ENCODE measurements around the gene GRIK1.

GRIK1 gene

GRCh38 chr21:29557931-29558725, 381.7 kb downstream of the GRIK1 start:
- H3K27ac ChIP-seq, result no peak overlapping the region
- no peaks in the 10 kb centered on the region for H3K36me3 ChIP-seq (ENCODE audit: insufficient read depth, low read length)
- TF ChIP-seq FOXP2 (optimal IDR thresholded peaks at IDR 0.05; ENCODE audit: control extremely low read depth, extremely low read length, insufficient read depth) (no peak), POLR2AphosphoS5 (IDR thresholded peaks at IDR 0.05; ENCODE audit: borderline replicate concordance, low read depth, low read length) (no peak), EZH2 (IDR thresholded peaks at IDR 0.05) (no peak)
- H3K9me3 ChIP-seq (ENCODE audit: low read depth, low read length), result no peaks in the 10 kb centered on the region
- no peak overlapping the region for H3K9ac ChIP-seq (ENCODE audit: insufficient read length)
- no peak for DNase-seq (ENCODE audit: low read depth, low spot score)
- no peak overlapping the region for H3K4me3 ChIP-seq

GRCh38 chr21:29557200-29557599, 382.6 kb downstream of the GRIK1 start:
- H3K9me3 ChIP-seq (ENCODE audit: low read depth, low read length), result no peaks in the 10 kb centered on the region
- H3K27ac ChIP-seq, result no peak overlapping the region
- no peak overlapping the region for H3K4me3 ChIP-seq
- no peaks in the 10 kb centered on the region for H3K36me3 ChIP-seq (ENCODE audit: insufficient read depth, low read length)
- no peak for TF ChIP-seq EZH2 (IDR thresholded peaks at IDR 0.05)
- no peak for TF ChIP-seq POLR2AphosphoS5 (IDR thresholded peaks at IDR 0.05; ENCODE audit: borderline replicate concordance, low read depth, low read length)
- TF ChIP-seq FOXP2 (optimal IDR thresholded peaks at IDR 0.05; ENCODE audit: control extremely low read depth, extremely low read length, insufficient read depth), result no peak
- DNase-seq (ENCODE audit: low read depth, low spot score), result no peak
- H3K9ac ChIP-seq (ENCODE audit: insufficient read length), result no peak overlapping the region

GRCh38 chr21:29555601-29556000, 384.2 kb downstream of the GRIK1 start:
- no peak for DNase-seq (ENCODE audit: low read depth, low spot score)
- TF ChIP-seq EZH2 (IDR thresholded peaks at IDR 0.05) (no peak), FOXP2 (optimal IDR thresholded peaks at IDR 0.05; ENCODE audit: control extremely low read depth, extremely low read length, insufficient read depth) (no peak), POLR2AphosphoS5 (IDR thresholded peaks at IDR 0.05; ENCODE audit: borderline replicate concordance, low read depth, low read length) (no peak)
- no peaks in the 10 kb centered on the region for H3K9me3 ChIP-seq (ENCODE audit: low read depth, low read length)
- no peaks in the 10 kb centered on the region for H3K36me3 ChIP-seq (ENCODE audit: insufficient read depth, low read length)
- no peak overlapping the region for H3K4me3 ChIP-seq
- H3K27ac ChIP-seq, result no peak overlapping the region
- H3K9ac ChIP-seq (ENCODE audit: insufficient read length), result no peak overlapping the region

GRCh38 chr21:29550205-29550604, 389.6 kb downstream of the GRIK1 start:
- H3K27ac ChIP-seq, result no peak overlapping the region
- no peak overlapping the region for H3K4me3 ChIP-seq
- TF ChIP-seq FOXP2 (optimal IDR thresholded peaks at IDR 0.05; ENCODE audit: control extremely low read depth, extremely low read length, insufficient read depth) (no peak), EZH2 (IDR thresholded peaks at IDR 0.05) (no peak), POLR2AphosphoS5 (IDR thresholded peaks at IDR 0.05; ENCODE audit: borderline replicate concordance, low read depth, low read length) (no peak)
- H3K9ac ChIP-seq (ENCODE audit: insufficient read length), result no peak overlapping the region
- no peaks in the 10 kb centered on the region for H3K9me3 ChIP-seq (ENCODE audit: low read depth, low read length)
- no peak for DNase-seq (ENCODE audit: low read depth, low spot score)
- no peaks in the 10 kb centered on the region for H3K36me3 ChIP-seq (ENCODE audit: insufficient read depth, low read length)

- Histone ChIP-seq H3K36me3 (ENCODE audit: insufficient read depth, low read length) (no peaks in the 10 kb centered on the region), H3K9ac (ENCODE audit: insufficient read length) (no peak overlapping the region), H3K9me3 (ENCODE audit: low read depth, low read length) (no peaks in the 10 kb centered on the region), H3K27ac (no peak overlapping the region), H3K4me3 (no peak overlapping the region)
- no peak for DNase-seq (ENCODE audit: low read depth, low spot score)
- TF ChIP-seq FOXP2 (optimal IDR thresholded peaks at IDR 0.05; ENCODE audit: control extremely low read depth, extremely low read length, insufficient read depth) (no peak), EZH2 (IDR thresholded peaks at IDR 0.05) (no peak), POLR2AphosphoS5 (IDR thresholded peaks at IDR 0.05; ENCODE audit: borderline replicate concordance, low read depth, low read length) (no peak)
Observed at GRCh38 chr21:29549614-29550013, 390.2 kb downstream of the GRIK1 start.

DNA sequence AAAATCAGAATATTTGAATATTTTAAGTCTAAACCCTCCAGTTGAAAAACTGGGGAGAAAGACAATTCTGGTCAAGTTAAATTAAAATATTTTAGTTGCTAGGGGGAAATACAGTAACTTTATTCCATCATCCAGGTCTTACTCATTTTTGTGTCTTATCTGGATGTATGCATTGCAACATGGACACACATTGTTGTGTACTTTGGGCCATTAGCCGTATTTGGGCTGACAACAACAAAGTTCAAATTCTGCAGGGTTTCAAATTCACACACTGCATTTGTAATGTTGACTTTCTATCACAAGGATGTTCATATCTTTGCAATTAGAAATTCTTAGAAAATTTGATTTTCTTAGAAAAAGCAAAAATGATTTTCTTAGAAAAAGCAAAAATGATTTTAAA, 391.8 kb downstream of the GRIK1 start:
- no peak overlapping the region for H3K4me3 ChIP-seq
- no peak overlapping the region for H3K27ac ChIP-seq
- no peak for TF ChIP-seq POLR2AphosphoS5 (IDR thresholded peaks at IDR 0.05; ENCODE audit: borderline replicate concordance, low read depth, low read length)
- no peak for TF ChIP-seq EZH2 (IDR thresholded peaks at IDR 0.05)
- H3K36me3 ChIP-seq (ENCODE audit: insufficient read depth, low read length), result no peaks in the 10 kb centered on the region
- no peak for DNase-seq (ENCODE audit: low read depth, low spot score)
- no peaks in the 10 kb centered on the region for H3K9me3 ChIP-seq (ENCODE audit: low read depth, low read length)
- H3K9ac ChIP-seq (ENCODE audit: insufficient read length), result no peak overlapping the region

GRCh38 chr21:29546071-29546470, 393.7 kb downstream of the GRIK1 start:
- Histone ChIP-seq H3K4me3 (no peak overlapping the region), H3K36me3 (ENCODE audit: insufficient read depth, low read length) (no peaks in the 10 kb centered on the region), H3K9ac (ENCODE audit: insufficient read length) (no peak overlapping the region), H3K27ac (no peak overlapping the region), H3K9me3 (ENCODE audit: low read depth, low read length) (no peaks in the 10 kb centered on the region)
- DNase-seq (ENCODE audit: low read depth, low spot score), result no peak
- TF ChIP-seq FOXP2 (optimal IDR thresholded peaks at IDR 0.05; ENCODE audit: control extremely low read depth, extremely low read length, insufficient read depth) (no peak), EZH2 (IDR thresholded peaks at IDR 0.05) (no peak), POLR2AphosphoS5 (IDR thresholded peaks at IDR 0.05; ENCODE audit: borderline replicate concordance, low read depth, low read length) (no peak)

DNA sequence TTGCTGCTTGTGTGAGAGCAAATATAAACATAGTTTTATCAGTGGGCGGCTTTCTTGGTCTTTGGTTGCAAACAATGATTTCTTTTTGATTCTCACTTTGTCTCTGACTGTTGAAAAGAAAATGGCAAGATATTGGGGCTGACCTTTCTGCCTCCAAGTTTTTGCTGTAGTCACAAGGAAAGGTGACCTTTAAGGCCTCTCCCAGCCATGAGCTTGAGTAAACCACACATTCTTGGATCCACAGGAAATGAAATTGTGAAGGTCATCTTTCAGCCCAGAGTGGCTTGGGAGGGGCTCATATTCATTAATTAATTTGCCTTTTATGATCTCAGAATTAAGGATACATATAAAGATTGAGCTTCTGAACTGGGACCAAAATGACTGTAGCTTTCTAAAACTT, 399.5 kb downstream of the GRIK1 start:
- no peak overlapping the region for H3K4me3 ChIP-seq
- no peaks in the 10 kb centered on the region for H3K9me3 ChIP-seq (ENCODE audit: low read depth, low read length)
- no peak for DNase-seq (ENCODE audit: low read depth, low spot score)
- TF ChIP-seq FOXP2 (optimal IDR thresholded peaks at IDR 0.05; ENCODE audit: control extremely low read depth, extremely low read length, insufficient read depth) (no peak), EZH2 (IDR thresholded peaks at IDR 0.05) (no peak), POLR2AphosphoS5 (IDR thresholded peaks at IDR 0.05; ENCODE audit: borderline replicate concordance, low read depth, low read length) (no peak)
- H3K9ac ChIP-seq (ENCODE audit: insufficient read length), result no peak overlapping the region
- no peak overlapping the region for H3K27ac ChIP-seq
- no peaks in the 10 kb centered on the region for H3K36me3 ChIP-seq (ENCODE audit: insufficient read depth, low read length)

DNA sequence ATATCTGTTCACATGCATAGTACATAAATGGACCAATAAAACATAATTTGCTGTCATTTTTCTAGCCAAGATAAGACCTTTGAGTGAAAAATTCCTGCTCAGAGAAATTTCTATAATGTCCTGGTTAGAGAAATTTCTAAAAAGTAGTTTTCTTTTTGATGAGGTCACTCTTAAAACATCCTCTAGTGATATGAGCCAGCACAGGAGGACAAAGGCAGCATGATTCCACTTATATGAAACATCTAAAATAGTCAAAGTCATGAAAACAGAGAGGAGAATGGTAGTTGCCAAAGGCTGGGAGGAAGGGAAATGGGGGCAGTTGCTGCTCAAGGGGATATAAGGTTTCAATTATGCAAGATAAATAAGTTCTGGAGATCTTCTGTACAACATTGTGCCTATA, 401.7 kb downstream of the GRIK1 start:
- Histone ChIP-seq H3K27ac (peak overlapping the region; percentile 4; the same call in 1 of the 2 replicates), H3K9me3 (ENCODE audit: low read depth, low read length) (no peaks in the 10 kb centered on the region), H3K36me3 (ENCODE audit: insufficient read depth, low read length) (no peaks in the 10 kb centered on the region), H3K4me3 (0 out of 2 replicates have a peak overlapping the region, but pooled peaks have one; percentile 10), H3K9ac (ENCODE audit: insufficient read length) (no peak overlapping the region)
- TF ChIP-seq POLR2AphosphoS5 (IDR thresholded peaks at IDR 0.05; ENCODE audit: borderline replicate concordance, low read depth, low read length) (no peak), FOXP2 (optimal IDR thresholded peaks at IDR 0.05; ENCODE audit: control extremely low read depth, extremely low read length, insufficient read depth) (no peak), EZH2 (IDR thresholded peaks at IDR 0.05) (no peak)
- DNase-seq (ENCODE audit: low read depth, low spot score), result no peak

Data from SK-N-MC (cell line).